ENCODE data around the gene AURKA.

DNA sequence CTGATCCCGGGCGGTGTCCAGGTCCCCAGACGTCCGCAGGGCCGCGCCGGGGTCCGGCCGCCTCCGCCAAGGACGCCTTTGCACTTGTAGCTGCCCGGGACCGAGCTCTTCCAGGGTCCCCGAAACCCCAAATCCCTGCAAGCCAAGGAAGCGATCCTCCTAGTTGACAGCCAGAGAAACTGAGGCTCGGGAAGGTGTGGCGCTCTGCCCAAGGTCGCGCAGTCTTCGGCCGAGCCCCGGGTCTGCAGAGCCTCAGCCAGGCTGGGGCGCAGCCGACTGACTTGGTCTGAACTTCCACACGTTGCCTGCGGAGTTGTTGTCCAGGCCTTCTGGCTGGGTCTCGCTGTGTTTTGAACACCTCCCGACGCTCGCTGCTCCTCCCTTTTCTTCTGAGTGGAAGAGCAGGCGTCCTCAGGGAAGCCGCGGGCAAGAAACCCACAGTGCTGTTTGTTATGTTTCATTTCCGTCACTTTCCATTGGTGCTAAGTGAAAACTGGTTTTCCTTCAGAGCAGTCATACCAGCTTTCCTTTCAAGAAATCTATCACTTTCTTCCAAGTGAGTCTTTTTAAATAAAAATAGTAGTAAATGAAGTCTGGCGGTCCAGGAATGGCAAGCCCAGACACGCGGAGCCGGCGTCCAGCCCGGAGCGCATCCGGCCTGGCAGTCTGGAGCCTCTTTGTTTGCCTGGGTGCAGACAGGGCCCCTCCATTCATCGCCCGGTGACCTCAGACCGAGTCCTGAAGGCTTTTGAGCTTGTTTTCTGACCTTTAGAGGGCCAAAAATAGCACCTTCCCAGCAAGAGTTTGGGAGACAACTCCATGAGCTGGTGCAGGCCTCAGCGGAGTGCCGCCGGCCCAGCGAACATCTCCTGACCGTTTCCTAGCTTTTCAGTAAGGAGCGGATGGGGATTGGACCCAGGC is 32.5 kb downstream of the AURKA start:
- TF ChIP-seq SP2 (IDR thresholded peaks at IDR 0.05; ENCODE audit: low read length) (no peak), NRF1 (IDR thresholded peaks at IDR 0.05; ENCODE audit: low read depth, low read length) (no peak), SRF (IDR thresholded peaks at IDR 0.05; ENCODE audit: low read depth, low read length) (no peak), POLR2A (IDR thresholded peaks at IDR 0.05; ENCODE audit: control extremely low read depth in 1 of 2, low read depth in 2 of 2, low read length in 2 of 2) (no peak), POLR2AphosphoS5 (IDR thresholded peaks at IDR 0.05; ENCODE audit: low read depth, low read length) (no peak), EZH2 (IDR thresholded peaks at IDR 0.05; ENCODE audit: low read depth, low read length, severe bottlenecking) (no peak), TAF1 (IDR thresholded peaks at IDR 0.05; ENCODE audit: low read depth, low read length) (no peak), EP300 (IDR thresholded peaks at IDR 0.05; ENCODE audit: borderline replicate concordance in 1 of 2, low read depth in 2 of 2, low read length in 2 of 2) (no peak), SP4 (IDR thresholded peaks at IDR 0.05; ENCODE audit: low read length) (no peak), JUN (IDR thresholded peaks at IDR 0.05; ENCODE audit: low read depth, low read length) (no peak), JUND (IDR thresholded peaks at IDR 0.05; ENCODE audit: low read length) (no peak), ZNF274 (IDR thresholded peaks at IDR 0.05; ENCODE audit: borderline replicate concordance, extremely low read depth, low read length) (no peak)
- TF ChIP-seq, protein P1, sequence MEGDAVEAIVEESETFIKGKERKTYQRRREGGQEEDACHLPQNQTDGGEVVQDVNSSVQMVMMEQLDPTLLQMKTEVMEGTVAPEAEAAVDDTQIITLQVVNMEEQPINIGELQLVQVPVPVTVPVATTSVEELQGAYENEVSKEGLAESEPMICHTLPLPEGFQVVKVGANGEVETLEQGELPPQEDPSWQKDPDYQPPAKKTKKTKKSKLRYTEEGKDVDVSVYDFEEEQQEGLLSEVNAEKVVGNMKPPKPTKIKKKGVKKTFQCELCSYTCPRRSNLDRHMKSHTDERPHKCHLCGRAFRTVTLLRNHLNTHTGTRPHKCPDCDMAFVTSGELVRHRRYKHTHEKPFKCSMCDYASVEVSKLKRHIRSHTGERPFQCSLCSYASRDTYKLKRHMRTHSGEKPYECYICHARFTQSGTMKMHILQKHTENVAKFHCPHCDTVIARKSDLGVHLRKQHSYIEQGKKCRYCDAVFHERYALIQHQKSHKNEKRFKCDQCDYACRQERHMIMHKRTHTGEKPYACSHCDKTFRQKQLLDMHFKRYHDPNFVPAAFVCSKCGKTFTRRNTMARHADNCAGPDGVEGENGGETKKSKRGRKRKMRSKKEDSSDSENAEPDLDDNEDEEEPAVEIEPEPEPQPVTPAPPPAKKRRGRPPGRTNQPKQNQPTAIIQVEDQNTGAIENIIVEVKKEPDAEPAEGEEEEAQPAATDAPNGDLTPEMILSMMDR (IDR thresholded peaks at IDR 0.05; ENCODE audit: control extremely low read depth in 1 of 3, insufficient read depth in 1 of 3, low read depth in 1 of 3, low read length in 3 of 3): no peak

All from H1 (cell line).